RWPE1 (cell line): ENCODE measurements around the gene TEX30.

ENCODE experiments used
- CTCF ChIA-PET: fragments of 350-600 bp; sonication (Branson Sonifier 250); formaldehyde crosslinking; extraction: SDS; loops from one replicate; lab custom pipeline; 2021; lab: Yijun Ruan, JAX
- POLR2A ChIA-PET: fragments of 400-600 bp; formaldehyde crosslinking; extraction: SDS; loops from one replicate; lab custom pipeline; 2020; ENCODE audit warnings: antibody characterized with exemption; ENCODE audit not compliant: low non-redundant PET; lab: Yijun Ruan, JAX
- DNase-seq: peaks from one replicate; pipeline ENCODE4 v3.0.0; 2012; ENCODE audit warnings: low spot score
- H3K27ac ChIP-seq: fragments of 450-650 bp; 2 replicates; pipeline ENCODE4 v1.5.1; 2017
- TF ChIP-seq, protein P1 (sequence below): fragments of 450-650 bp; conservative IDR thresholded peaks from 2 replicates; pipeline ENCODE4 v1.5.1; 2017; ENCODE audit warnings: low read depth, mild to moderate bottlenecking

Gene TEX30

DNA sequence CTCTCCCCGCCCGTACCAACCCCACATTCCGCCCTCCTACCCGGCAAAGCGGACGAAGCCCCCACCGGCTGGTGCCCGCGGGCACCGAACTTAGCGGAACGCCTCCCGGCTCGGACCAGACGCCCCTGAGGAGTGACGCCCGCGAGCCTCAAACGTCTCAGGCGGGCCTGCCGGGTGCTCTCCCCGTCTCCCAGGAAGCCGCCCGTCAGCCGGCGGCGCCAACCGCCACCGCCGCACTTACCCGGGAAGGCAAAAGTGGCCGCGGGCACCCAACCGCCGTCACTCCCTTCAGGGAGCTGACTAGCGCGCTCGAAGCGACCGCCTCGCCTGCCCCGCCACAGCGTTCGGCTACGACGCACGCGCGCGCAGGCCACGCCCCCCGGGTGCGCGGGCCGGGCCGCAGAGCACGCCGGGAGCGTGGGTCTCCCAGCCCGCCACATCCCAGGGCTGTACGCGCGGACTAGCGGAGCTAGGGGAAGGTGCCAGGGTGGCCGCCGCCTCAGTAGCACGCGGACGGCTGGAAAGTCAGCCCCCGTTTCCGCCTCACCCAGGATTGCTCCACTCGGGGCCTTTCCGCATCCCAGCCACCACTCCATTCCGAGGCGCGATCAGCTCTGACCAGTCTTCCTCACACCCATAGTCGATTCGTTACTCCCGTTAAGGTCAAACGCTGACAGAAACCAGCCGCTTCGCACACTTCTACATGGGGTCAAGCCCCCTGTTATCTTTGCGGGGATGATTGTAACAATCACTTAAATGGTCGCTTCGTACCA, at the start of gene TEX30:
Gene TEX30 (minus strand): TSS at position 346 of the 773 bp plus-strand sequence. CDS start 3,760 bp downstream, outside the sequence.
- peak; percentile 79 for DNase-seq
- POLR2A ChIA-PET, result interaction anchor here (0.6 kb wide), 1 partner anchor 53 kb away, joined by 3 read pairs; no protein-coding TSS in a partner anchor
- peak within 1 kb of the TSS; percentile 81 for H3K27ac ChIP-seq
- CTCF ChIA-PET, result interaction anchor here (0.7 kb wide), 1 partner anchor 8 kb away, joined by 3 read pairs; no protein-coding TSS in a partner anchor
- TF ChIP-seq, protein P1, sequence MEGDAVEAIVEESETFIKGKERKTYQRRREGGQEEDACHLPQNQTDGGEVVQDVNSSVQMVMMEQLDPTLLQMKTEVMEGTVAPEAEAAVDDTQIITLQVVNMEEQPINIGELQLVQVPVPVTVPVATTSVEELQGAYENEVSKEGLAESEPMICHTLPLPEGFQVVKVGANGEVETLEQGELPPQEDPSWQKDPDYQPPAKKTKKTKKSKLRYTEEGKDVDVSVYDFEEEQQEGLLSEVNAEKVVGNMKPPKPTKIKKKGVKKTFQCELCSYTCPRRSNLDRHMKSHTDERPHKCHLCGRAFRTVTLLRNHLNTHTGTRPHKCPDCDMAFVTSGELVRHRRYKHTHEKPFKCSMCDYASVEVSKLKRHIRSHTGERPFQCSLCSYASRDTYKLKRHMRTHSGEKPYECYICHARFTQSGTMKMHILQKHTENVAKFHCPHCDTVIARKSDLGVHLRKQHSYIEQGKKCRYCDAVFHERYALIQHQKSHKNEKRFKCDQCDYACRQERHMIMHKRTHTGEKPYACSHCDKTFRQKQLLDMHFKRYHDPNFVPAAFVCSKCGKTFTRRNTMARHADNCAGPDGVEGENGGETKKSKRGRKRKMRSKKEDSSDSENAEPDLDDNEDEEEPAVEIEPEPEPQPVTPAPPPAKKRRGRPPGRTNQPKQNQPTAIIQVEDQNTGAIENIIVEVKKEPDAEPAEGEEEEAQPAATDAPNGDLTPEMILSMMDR, result no peak

DNA sequence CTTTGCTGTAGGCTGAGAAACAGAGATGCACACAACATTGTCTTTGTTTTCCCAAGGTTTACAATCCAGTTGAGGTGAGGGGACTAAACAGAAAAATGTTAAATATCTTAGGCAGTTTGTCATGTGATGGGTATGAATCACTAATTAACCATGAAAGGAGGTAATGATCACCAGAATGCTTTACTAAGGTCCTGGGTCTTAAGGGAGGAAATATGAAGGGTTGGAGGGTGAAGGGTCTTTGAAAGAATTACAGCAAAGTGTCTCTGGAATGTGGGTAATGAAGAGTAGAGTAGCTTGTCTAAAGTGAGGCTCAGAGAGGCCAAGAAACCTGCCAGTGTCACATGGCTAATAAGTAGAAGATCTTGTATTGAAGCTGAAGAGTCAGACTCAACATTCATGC, 44.3 kb upstream of the TEX30 start:
- CTCF ChIA-PET, result interaction anchor here (0.5 kb wide), 1 partner anchor 232 kb away, joined by 3 read pairs; no protein-coding TSS in a partner anchor
- DNase-seq, result no peak
- no peak overlapping the region for H3K27ac ChIP-seq
- TF ChIP-seq, protein P1, result no peak
- POLR2A ChIA-PET, result no interaction called here

DNA sequence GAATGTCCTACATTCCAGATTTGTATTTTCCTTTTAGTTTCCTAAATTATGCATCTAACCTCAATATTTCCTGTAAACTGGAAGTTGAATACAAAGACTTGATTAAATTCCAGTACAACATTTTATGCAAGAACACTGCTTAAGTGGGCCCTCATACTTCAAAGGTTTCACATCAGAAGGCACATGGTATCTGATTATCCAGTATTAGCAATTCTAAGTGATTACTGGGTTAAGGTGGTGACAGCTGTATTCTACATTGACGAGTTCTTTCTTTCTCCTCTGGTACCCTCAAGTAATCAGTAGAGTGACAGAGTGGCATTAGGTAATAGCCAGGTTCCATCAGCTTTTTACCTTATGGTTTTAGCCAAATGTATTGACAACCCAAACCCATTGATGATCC, 43.7 kb upstream of the TEX30 start:
- H3K27ac ChIP-seq, result no peak overlapping the region
- DNase-seq, result no peak
- POLR2A ChIA-PET, result no interaction called here
- TF ChIP-seq, protein P1, result no peak
- CTCF ChIA-PET, result interaction anchor here (0.6 kb wide), 1 partner anchor 66 kb away, joined by 4 read pairs; no protein-coding TSS in a partner anchor

DNA sequence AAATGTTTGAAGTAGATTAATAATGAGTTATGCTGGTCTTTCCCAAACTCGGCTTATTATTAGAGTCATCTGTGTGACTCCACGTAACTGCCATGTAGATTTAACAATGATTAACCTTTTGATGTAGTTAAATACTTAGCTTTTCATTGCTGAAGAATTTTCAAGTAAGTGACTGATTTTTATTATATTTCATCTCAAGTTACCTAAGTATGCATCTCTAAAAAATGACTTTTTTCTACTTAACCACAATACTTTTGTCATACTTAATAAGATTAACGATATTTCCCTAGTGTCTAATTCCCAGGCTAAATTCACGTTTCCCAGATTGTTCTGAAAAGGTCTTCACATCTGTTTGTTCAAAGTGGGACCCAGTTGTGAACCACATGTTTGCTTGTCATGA, 43.1 kb upstream of the TEX30 start:
- TF ChIP-seq, protein P1, result no peak
- ChIA-PET POLR2A (no interaction called here), CTCF (no interaction called here)

DNA sequence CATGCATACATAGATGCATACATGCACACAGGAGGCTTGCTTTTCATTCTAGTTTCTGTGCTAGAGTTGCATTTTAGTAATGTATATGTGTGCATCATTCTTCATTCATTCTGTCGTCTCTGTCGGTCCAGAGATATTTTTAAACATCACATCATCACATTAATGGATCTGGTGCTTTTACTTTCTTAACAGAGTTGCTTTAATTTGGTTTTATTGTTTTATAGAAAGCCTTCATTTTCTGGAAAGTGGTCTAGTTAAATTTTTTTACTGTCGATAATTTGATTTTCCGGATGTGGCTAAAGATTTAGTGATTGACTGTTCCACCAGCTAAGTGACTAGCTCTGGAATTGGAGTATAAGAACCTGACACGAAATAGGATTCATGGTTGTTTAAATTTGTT, 42.2 kb upstream of the TEX30 start:
- no peak for DNase-seq
- H3K27ac ChIP-seq, result no peak overlapping the region
- ChIA-PET CTCF (interaction anchor here (0.6 kb wide), 1 partner anchor 16 kb away, joined by 3 read pairs; no protein-coding TSS in a partner anchor), POLR2A (no interaction called here)
- TF ChIP-seq, protein P1, result no peak

More for the DNA sequence above, 43.1 kb upstream of the TEX30 start:
- no peak for DNase-seq
- H3K27ac ChIP-seq, result no peak overlapping the region

DNA sequence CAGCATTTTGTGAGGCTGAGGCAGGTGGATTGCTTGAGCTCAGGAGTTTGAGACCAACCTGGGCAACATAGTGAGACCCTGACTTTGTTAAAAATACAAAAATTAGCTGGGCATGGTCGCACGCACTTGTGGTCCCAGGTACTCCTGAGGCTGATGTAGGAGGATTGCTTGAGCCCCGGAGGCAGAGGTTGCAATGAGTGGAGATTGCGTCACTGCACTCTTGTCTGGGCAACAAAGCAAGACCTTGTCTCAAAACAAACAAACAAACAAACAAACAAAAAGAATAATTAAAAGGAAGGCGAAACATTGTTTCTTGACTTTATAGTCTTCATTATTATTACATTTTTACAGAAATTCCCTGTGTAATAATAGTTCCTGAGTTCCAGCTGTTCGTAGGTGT, 41.2 kb upstream of the TEX30 start:
- no peak for DNase-seq
- ChIA-PET POLR2A (no interaction called here), CTCF (interaction anchor here (0.8 kb wide), 1 partner anchor 11 kb away, joined by 5 read pairs; no protein-coding TSS in a partner anchor)
- no peak overlapping the region for H3K27ac ChIP-seq
- TF ChIP-seq, protein P1, result no peak
